ENCODE data around the gene LANCL1. TPM values are rescaled to one million over a fixed set of nuclear protein-coding genes. Genes with fewer than 3 reads are reported as not detected.
A peak's percentile ranks its signal among the peaks of the same experiment; 100 is the strongest.

LANCL1 gene
- total RNA-seq, 2 donors from 2014 or later, result 19.7 to 48.8 TPM

- no peaks in the 10 kb centered on the region for H3K27me3 ChIP-seq
- ATAC-seq (no peak), DNase-seq (no peak)
- TF ChIP-seq POLR2A (IDR thresholded peaks at IDR 0.05) (no peak), CTCF (IDR thresholded peaks at IDR 0.05) (no peak)
- H3K4me1 ChIP-seq, result no peaks in the 10 kb centered on the region
- intact Hi-C loops (cut with DNase I), result no loop called here
- no peak overlapping the region for H3K27ac ChIP-seq
- H3K4me3 ChIP-seq, result no peak overlapping the region
- 81 to 82% methylated on average over 5 of the region's 5 CpGs for WGBS, 2 donors
- H3K9me3 ChIP-seq, result no peaks in the 10 kb centered on the region
- no peaks in the 10 kb centered on the region for H3K36me3 ChIP-seq (replicated peaks in 1 of 2; ENCODE audit: insufficient read depth in 1 of 2, low read depth in 2 of 2)
These were observed 43.0 kb upstream of the LANCL1 start for GRCh38 chr2:210519594-210519993.

DNA sequence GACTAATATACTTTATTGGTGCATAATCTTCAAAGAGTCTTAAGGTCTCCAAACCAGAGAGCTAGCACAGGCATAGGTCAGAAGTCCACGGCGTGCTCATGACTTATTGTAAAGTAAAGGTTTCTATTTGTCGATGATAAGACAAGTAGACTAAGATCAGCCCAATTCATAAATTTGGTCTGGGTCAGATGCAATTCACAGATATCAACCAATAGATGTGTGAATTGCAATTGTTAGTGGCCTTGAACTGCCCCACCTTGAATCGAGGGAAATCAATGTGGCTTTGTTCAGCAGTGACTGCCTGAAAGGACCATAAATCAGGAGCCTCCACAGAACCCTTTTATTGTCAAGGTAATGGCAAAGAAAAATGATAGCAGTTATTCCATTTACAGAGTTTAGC lies 40.7 kb upstream of the LANCL1 start:
- WGBS, 2 donors, result 37 to 38% methylated on average over 4 of the region's 4 CpGs
- H3K27me3 ChIP-seq, result no peaks in the 10 kb centered on the region
- ATAC-seq (no peak), DNase-seq (no peak)
- H3K27ac ChIP-seq, result no peak overlapping the region
- no peaks in the 10 kb centered on the region for H3K9me3 ChIP-seq
- intact Hi-C loops (cut with DNase I), result no loop called here
- no peak for TF ChIP-seq CTCF (IDR thresholded peaks at IDR 0.05)
- no peak for TF ChIP-seq POLR2A (IDR thresholded peaks at IDR 0.05)
- no peaks in the 10 kb centered on the region for H3K4me1 ChIP-seq
- H3K36me3 ChIP-seq (replicated peaks in 1 of 2; ENCODE audit: insufficient read depth in 1 of 2, low read depth in 2 of 2), result no peaks in the 10 kb centered on the region
- no peak overlapping the region for H3K4me3 ChIP-seq

- Histone ChIP-seq H3K9me3 (no peaks in the 10 kb centered on the region), H3K27me3 (no peaks in the 10 kb centered on the region), H3K4me3 (no peak overlapping the region), H3K27ac (no peak overlapping the region), H3K36me3 (replicated peaks in 1 of 2; ENCODE audit: insufficient read depth in 1 of 2, low read depth in 2 of 2) (no peaks in the 10 kb centered on the region), H3K4me1 (no peaks in the 10 kb centered on the region)
- TF ChIP-seq CTCF (IDR thresholded peaks at IDR 0.05) (no peak), POLR2A (IDR thresholded peaks at IDR 0.05) (no peak)
- WGBS, 2 donors, result 24 to 59% methylated on average over 2 of the region's 2 CpGs
- intact Hi-C loops (cut with DNase I), result no loop called here
- ATAC-seq (no peak), DNase-seq (no peak)
These were observed 39.4 kb upstream of the LANCL1 start for GRCh38 chr2:210515911-210516310.

DNA sequence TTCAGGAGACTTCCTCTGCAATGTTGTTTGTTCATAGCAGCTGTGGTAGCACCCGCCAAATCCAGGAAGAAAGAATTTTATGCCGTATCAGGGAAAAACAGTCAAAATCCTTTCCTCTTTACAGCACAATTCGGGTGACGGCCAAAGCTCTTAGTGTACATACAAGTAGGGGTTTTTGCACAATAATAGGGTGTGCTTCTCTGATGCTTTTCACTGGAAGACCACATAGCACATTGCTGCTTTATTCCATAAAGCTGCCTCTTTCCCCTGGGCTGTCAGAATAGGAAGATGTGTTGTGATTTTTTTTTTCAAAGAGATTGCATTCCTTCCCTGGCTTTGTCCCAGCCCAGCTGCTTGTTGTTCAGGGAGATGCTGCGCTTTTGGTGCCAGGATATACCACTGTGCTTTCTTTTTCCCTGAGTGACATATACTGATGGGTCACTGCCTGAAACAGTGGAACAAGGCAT lies 27.2 kb upstream of the LANCL1 start:
- H3K9me3 ChIP-seq, result no peaks in the 10 kb centered on the region
- 9 to 12% methylated on average over 5 of the region's 5 CpGs for WGBS, 2 donors
- TF ChIP-seq POLR2A (IDR thresholded peaks at IDR 0.05) (no peak), CTCF (IDR thresholded peaks at IDR 0.05) (no peak)
- ATAC-seq (peak; percentile 30), DNase-seq (peak in 1 of 4 donors; percentile 21)
- H3K27ac ChIP-seq, result no peak overlapping the region
- H3K4me1 ChIP-seq, result peaks cover 7% of the 10 kb centered on the region
- H3K36me3 ChIP-seq (replicated peaks in 1 of 2; ENCODE audit: insufficient read depth in 1 of 2, low read depth in 2 of 2), result no peaks in the 10 kb centered on the region
- no peaks in the 10 kb centered on the region for H3K27me3 ChIP-seq
- peak overlapping the region in 1 of 2 donors; percentile 11 for H3K4me3 ChIP-seq
- intact Hi-C loops (cut with DNase I), result no loop called here

- H3K4me3 ChIP-seq, result peak overlapping the region in 1 of 2 donors; percentile 11
- H3K36me3 ChIP-seq (replicated peaks in 1 of 2; ENCODE audit: insufficient read depth in 1 of 2, low read depth in 2 of 2), result no peaks in the 10 kb centered on the region
- WGBS, 2 donors, result 0 to 9% methylated on average over 7 of the region's 7 CpGs
- TF ChIP-seq CTCF (IDR thresholded peaks at IDR 0.05), result peak; percentile 73 to 90 (median 79)
- no peak for TF ChIP-seq POLR2A (IDR thresholded peaks at IDR 0.05)
- H3K27ac ChIP-seq, result peak overlapping the region in 2 of 4 donors; percentile 7 to 28
- DNase-seq (peak; percentile 62 to 69 (median 66)), ATAC-seq (peak; percentile 91)
- intact Hi-C loops (cut with DNase I), result no loop called here
- H3K9me3 ChIP-seq, result no peaks in the 10 kb centered on the region
- peaks cover 7% of the 10 kb centered on the region for H3K4me1 ChIP-seq
- no peaks in the 10 kb centered on the region for H3K27me3 ChIP-seq
These were observed 26.6 kb upstream of the LANCL1 start for GRCh38 chr2:210503001-210503623.
